A673 (cell line): ENCODE data around the gene CACNA2D4. TPM values are rescaled to one million over a fixed set of nuclear protein-coding genes. Genes with fewer than 3 reads are reported as not detected.

Experiments used
- BruUV-seq: library from RNA; stranded (reverse); fragments of 400-500 nt; replicated peaks from 2 replicates; lab custom pipeline; 2021; lab: Mats Ljungman, UMichigan
- CTCF ChIA-PET: fragments of 300-600 bp; sonication (Branson Sonifier 250); formaldehyde crosslinking; loops from one replicate; lab custom pipeline; 2022; ENCODE audit warnings: antibody characterized with exemption; lab: Charles Lee
- POLR2A ChIA-PET: fragments of 300-600 bp; sonication (Branson Sonifier 250); formaldehyde crosslinking; loops from one replicate; lab custom pipeline; 2022; ENCODE audit warnings: antibody characterized with exemption; ENCODE audit not compliant: low non-redundant PET; lab: Charles Lee
- DNase-seq: peaks from one replicate; pipeline ENCODE4 v3.0.0-alpha.2; 2015; ENCODE audit warnings: low spot score
- H3K27ac ChIP-seq: fragments of 200-600 bp; sonication (generic); 2 replicates; pipeline ENCODE4 v1.5.1; 2016; ENCODE audit warnings: mixed run types, low read depth, mild to moderate bottlenecking, mixed read lengths, antibody characterized with exemption, low read length; ENCODE audit not compliant: poor library complexity, severe bottlenecking
- H3K27me3 ChIP-seq: fragments of 200-600 bp; sonication (generic); replicated peaks from 2 replicates; pipeline ENCODE4 v1.6.1; 2017; ENCODE audit warnings: mixed run types, low read depth, mild to moderate bottlenecking, mixed read lengths, antibody characterized with exemption, low read length; ENCODE audit not compliant: insufficient read depth, poor library complexity
- H3K36me3 ChIP-seq: fragments of 200-600 bp; sonication (generic); 2 replicates; pipeline ENCODE4 v1.6.1; 2016; ENCODE audit warnings: mixed run types, mild to moderate bottlenecking, mixed read lengths, antibody characterized with exemption, low read length; ENCODE audit not compliant: insufficient read depth, poor library complexity, severe bottlenecking
- H3K4me1 ChIP-seq: fragments of 200-600 bp; sonication (generic); 2 replicates; pipeline ENCODE4 v1.6.1; 2017; ENCODE audit warnings: mixed run types, mild to moderate bottlenecking, mixed read lengths, antibody characterized with exemption, low read length; ENCODE audit not compliant: insufficient read depth, poor library complexity, severe bottlenecking
- H3K4me3 ChIP-seq: fragments of 200-600 bp; sonication (generic); 2 replicates; pipeline ENCODE4 v1.5.1; 2016; ENCODE audit warnings: low read depth, mixed run types, mild to moderate bottlenecking, mixed read lengths, low read length; ENCODE audit not compliant: poor library complexity, severe bottlenecking
- H3K9me3 ChIP-seq: fragments of 200-600 bp; sonication (generic); 2 replicates; pipeline ENCODE4 v1.6.1; 2016; ENCODE audit warnings: mixed run types, low read depth, mild to moderate bottlenecking, mixed read lengths, antibody characterized with exemption, low read length; ENCODE audit not compliant: poor library complexity, severe bottlenecking
- EZH2 ChIP-seq: fragments of 200-600 bp; sonication (generic); IDR thresholded peaks from 2 replicates; pipeline ENCODE4 v1.6.1; 2017; ENCODE audit warnings: borderline replicate concordance, low read depth, mild to moderate bottlenecking, mixed read lengths, antibody characterized with exemption, low read length; ENCODE audit not compliant: poor library complexity, severe bottlenecking
- intact Hi-C: fragments of 100-400 bp; cut with micrococcal nuclease; formaldehyde crosslinking; loops from one replicate; pipeline ENCODE4 v1.10.0; 2022; ENCODE audit not compliant: unreplicated experiment
- total RNA-seq: library from RNA; stranded (reverse); gene quantifications from 2 replicates; pipeline ENCODE4 v1.2.3, GENCODE V29; 2021
- TF ChIP-seq, protein P1 (sequence below): fragments of 300-800, 200-600 bp; sonication (generic); conservative IDR thresholded peaks from 2 replicates; pipeline ENCODE4 v1.5.1; 2017; ENCODE audit warnings: low read depth, mild to moderate bottlenecking, antibody characterized with exemption, low read length, moderate library complexity, mixed read lengths

The CACNA2D4 gene
- total RNA-seq, 1 experiment from 2014 or later = 0.41 TPM

DNA sequence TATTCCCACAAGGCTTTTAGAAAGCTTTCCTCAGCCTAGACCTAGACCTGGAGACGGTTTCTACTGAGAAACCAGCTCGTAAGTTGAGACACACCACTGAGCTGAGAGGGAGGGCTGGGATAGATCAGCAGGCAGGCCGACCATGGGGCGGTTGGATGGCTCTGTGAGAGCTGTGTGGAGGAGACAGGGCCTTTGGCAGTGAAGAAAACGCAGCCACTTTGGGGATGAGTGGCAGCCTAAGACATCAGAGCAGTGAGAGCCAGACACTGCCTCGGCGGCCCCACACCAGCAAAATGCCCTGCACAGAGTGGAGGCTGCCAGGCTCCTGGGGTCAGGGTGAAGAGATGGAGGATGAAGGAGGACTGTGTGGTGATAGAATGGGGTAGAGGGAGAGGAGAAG is 46.0 kb downstream of the CACNA2D4 start:
- TF ChIP-seq EZH2 = no peak
- TF ChIP-seq, protein P1, sequence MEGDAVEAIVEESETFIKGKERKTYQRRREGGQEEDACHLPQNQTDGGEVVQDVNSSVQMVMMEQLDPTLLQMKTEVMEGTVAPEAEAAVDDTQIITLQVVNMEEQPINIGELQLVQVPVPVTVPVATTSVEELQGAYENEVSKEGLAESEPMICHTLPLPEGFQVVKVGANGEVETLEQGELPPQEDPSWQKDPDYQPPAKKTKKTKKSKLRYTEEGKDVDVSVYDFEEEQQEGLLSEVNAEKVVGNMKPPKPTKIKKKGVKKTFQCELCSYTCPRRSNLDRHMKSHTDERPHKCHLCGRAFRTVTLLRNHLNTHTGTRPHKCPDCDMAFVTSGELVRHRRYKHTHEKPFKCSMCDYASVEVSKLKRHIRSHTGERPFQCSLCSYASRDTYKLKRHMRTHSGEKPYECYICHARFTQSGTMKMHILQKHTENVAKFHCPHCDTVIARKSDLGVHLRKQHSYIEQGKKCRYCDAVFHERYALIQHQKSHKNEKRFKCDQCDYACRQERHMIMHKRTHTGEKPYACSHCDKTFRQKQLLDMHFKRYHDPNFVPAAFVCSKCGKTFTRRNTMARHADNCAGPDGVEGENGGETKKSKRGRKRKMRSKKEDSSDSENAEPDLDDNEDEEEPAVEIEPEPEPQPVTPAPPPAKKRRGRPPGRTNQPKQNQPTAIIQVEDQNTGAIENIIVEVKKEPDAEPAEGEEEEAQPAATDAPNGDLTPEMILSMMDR = no peak

DNA sequence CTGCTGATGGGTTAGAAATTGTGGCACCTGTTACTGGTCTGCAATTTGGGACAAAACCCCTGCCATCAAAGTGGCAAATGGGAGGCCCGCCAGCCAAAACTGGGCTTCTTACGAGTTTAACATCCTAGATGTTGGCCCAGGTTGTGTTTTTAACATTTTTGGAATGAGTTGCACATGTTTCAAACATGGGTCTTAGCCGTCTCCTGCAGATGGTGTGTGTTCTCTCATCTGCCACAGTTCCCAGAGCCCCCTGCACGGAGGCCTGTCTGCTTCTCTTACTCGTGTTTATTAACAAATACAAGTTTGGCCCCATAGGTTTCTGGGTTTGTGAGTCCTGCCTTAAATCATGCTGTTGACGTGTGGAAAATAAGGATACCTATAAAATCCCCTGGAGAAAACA is 46.5 kb downstream of the CACNA2D4 start:
- TF ChIP-seq, protein P1 = no peak
- no peak for TF ChIP-seq EZH2
- intact Hi-C loops = no loop called here
- H3K27me3 ChIP-seq = no peaks in the 10 kb centered on the region
- ChIA-PET POLR2A (no interaction called here), CTCF (no interaction called here)
- no peak overlapping the region for H3K4me3 ChIP-seq
- no peaks in the 10 kb centered on the region for H3K4me1 ChIP-seq
- DNase-seq = no peak
- H3K27ac ChIP-seq = no peak overlapping the region
- H3K9me3 ChIP-seq = no peaks in the 10 kb centered on the region
- BruUV-seq = no TSS peak
- H3K36me3 ChIP-seq = no peaks in the 10 kb centered on the region

More for the DNA sequence above, 46.0 kb downstream of the CACNA2D4 start:
- no peaks in the 10 kb centered on the region for H3K4me1 ChIP-seq
- no TSS peak for BruUV-seq
- no peak overlapping the region for H3K4me3 ChIP-seq
- H3K27ac ChIP-seq = no peak overlapping the region
- DNase-seq = no peak
- no peaks in the 10 kb centered on the region for H3K27me3 ChIP-seq
- no peaks in the 10 kb centered on the region for H3K9me3 ChIP-seq
- ChIA-PET CTCF (no interaction called here), POLR2A (no interaction called here)
- intact Hi-C loops = no loop called here
- no peaks in the 10 kb centered on the region for H3K36me3 ChIP-seq

DNA sequence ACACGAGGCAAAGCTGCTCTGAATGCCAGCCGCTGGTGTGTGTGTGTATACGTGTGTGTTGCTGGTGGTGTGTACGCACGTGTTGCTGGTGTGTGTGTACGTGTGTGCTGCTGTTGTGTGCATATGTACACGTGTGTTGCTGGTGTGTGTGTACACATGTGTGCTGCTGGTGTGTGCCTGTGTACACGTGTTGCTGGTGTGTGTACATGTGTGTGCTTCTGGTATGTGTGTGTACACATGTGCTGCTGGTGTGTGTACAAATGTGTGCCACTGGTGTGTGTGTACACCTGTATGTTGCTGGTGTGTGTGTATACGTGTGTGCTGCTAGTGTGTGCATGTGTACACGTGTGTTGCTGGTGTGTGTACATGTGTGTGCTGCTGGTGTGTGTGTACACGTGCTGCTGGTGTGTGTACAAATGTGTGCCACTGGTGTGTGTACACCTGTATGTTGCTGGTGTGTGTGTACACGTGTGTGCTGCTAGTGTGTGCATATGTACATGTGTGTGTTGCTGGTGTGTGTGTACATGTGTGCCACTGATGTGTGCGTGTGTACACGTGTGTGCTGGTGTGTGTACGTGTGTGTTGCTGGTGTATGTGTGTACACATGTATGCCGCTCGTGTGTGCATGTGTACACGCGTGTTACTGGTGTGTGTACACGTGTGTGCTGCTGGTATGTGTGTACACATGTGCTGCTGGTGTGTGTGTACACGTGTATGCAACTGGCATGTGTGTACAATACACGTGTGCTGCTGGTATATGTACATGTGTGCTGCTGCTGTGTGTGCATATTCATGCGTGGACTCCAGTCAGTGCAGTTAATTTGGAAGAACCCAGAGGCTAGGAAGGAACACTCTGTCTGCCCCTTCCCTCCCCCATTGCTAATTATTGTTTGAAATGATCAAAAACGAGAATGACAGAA is 47.2 kb downstream of the CACNA2D4 start:
- intact Hi-C loops = no loop called here
- no peak for TF ChIP-seq EZH2
- TF ChIP-seq, protein P1 = no peak
- no TSS peak for BruUV-seq
- POLR2A ChIA-PET = no interaction called here
- Histone ChIP-seq H3K4me3 (no peak overlapping the region), H3K27me3 (no peaks in the 10 kb centered on the region), H3K4me1 (no peaks in the 10 kb centered on the region), H3K36me3 (no peaks in the 10 kb centered on the region), H3K27ac (no peak overlapping the region), H3K9me3 (no peaks in the 10 kb centered on the region)
- CTCF ChIA-PET = no interaction called here
- no peak for DNase-seq
